Activated T-helper 1 cell treated with anti-CD3 and anti-CD28 coated beads, Interleukin-2, amount 50 U/mL, for 16 hours (primary cell): ENCODE results near the gene POMT2.
"Not testable (repeated sequence)": the region's sequence is repeated elsewhere in the genome, so short reads cannot be mapped to it uniquely, and the experiment has no call there.

Experiments used
- DNase-seq, 2 donors: peaks; one replicate each; pipeline ENCODE4 v3.0.0-alpha.2; 2020; ENCODE audit warnings: low read depth in 1 of 2, low spot score in 1 of 2

Gene POMT2

DNA sequence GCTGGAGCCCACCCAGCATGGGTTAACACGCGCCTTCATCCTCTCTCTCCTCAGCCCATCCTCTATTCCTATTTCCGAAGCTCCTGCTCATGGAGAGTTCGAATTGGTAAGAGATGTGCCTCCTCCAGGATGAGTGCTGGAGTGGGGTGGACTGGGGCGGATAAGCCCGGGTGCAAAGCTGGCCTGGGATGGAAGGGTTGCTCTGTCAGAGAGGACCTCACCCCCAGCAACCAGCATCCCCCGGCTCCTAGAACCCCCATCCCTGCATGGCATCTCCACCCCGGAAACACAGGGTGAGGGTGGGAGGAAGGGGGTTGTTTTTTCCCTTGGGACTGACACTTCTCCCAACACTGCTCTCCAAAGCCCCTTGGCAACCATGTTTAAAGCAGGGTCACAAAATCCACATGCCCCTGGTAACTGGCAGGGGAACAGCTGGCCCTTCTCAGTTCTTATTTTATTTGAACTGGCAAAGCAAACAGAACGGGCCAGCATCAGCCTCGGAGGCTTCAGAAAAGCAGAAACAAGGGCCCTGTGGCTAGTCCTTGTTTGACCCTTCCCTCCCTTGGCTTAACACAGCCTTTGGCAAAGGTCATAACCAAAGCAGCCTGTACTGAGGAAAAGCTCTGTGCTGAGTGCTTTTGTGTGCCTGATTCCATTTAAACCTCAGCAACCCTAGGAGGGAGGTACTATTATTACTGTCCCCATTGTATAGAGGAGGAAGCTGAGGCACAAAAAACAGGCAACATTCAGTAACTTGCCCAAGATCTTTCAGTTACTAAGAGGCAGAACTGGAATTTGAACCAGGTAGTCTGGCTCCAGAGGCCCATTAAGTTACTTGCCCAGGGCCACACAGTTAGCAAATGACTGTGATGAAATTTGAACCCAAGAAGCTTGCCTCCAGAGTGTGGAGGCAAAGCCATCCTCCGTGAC lies 4.4 kb upstream of the POMT2 start:
- no peak for DNase-seq

DNA sequence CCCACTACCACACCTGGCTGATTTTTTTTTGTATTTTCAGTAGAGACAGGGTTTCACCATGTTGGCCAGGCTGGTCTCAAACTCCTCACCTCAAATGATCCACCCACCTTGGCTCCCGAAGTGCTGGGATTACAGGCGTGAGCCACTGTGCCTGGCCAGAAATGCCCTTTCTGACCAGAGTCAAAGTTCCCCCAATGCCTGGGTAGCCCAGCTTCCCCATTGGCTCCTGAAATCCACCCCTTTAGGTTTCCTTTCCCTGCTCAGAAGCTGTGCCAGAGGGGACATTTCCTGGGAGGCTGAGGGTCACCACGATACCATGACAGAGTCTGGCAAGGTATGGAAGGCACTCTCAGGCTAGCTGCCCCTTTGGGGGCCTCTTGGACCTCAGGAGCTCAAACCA lies 3.6 kb upstream of the POMT2 start:
- no peak for DNase-seq

DNA sequence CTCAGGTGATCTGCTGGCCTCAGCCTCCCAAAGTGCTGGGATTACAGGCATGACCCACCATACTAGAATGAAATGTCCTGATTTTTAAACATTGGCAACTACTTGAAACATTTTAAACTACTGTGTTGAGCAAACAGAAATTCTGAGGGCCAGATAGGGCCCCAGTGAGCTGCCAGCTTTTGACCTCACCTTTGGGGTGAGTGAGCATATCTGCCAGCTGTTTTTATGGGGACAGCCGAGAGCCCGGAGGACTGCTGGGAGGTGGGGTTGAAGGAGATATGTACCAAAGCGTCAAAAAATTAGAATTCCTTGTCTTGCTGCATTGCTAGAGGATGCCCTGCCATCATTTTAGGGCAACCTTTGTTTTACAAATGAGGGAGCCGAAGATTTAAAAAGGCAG lies 2.9 kb upstream of the POMT2 start:
- no peak for DNase-seq

DNA sequence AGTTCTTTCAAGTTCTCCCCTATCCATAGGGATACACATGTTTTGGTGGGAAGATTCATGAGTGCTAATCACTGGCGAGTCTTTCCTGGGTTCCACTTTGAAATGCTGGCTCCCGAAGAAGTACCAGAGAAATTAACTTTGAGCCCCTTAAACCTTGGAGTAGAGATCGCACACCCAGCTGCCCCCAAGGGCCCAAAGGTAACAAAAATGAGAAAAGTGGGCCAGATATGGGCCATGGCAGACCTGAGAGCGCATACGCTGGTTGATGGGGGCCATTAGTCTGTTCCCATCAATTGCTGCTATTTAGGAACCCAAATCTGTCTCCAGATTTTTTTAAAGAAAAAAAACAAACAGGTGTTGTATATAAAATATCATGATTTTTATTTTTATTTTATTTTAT lies 2.3 kb upstream of the POMT2 start:
- no peak for DNase-seq

DNA sequence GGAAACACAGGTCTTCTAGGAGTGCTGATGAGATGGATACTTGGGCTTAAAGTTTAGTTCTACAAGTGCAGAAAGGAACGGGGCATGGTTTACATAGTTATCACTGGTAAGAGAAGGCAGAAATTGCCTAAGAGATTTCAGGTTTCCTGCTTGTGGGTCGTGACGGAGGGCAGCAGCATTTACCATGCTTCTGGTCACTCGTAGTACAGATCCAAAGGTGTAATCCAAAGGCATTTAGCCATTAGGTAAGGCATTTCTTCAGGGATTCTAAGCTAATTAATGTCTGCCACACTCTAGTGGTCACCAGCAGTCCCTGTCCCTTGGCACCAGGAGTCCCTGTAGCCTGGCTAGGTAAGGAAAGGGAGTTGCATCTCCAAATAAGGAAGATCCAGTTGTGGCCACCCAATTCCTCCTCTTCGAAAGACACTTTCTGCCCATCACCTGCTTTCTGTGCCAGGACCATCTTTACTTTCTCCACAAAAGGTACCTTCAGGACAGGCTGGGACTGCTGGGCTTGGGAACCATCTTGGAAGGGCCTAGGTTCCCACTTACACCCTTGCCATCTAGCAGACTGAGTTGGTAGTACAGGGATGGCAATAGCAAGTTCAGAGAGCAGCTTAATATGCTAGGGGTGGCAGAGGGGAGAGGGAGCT lies 1.7 kb upstream of the POMT2 start:
- DNase-seq, result no peak

DNA sequence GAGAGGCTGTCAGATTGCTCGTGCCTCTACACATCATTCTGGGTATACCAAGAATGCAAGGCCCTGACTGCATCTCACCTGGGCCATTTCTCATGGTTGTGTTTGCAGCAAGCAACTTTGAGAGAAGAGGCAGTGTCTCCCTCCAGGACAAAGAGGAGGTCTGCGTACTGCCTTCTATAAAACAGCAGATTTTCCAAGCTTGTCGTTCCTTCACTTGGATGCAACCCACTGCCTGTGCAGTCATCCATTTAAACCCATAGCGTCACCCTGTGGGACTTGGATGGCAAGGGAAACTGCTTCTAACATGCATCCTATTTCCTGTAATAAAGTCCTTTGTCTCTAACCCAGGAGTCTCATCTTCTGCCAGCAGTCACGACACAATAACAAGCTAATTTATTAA lies 1.3 kb downstream of the POMT2 start:
- DNase-seq, result no peak

DNA sequence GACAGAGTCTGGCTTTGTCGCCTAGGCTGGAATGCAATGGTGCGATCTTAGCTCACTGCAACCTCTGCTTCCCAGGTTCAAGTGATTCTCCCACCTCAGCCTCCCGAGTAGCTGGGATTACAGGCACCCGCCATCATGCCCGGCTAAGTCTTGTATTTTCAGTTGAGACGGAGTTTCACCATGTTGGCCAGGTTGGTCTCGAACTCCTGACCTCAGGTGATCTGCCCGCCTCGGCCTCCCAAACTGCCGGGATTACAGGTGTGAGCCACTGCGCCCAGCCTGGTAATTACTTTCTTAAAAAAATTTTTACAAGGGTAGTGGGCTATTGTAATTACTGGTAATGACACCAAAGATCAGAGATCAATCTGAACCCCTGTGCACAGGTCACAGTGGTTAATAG lies 1.9 kb downstream of the POMT2 start:
- not testable (repeated sequence) for DNase-seq

DNA sequence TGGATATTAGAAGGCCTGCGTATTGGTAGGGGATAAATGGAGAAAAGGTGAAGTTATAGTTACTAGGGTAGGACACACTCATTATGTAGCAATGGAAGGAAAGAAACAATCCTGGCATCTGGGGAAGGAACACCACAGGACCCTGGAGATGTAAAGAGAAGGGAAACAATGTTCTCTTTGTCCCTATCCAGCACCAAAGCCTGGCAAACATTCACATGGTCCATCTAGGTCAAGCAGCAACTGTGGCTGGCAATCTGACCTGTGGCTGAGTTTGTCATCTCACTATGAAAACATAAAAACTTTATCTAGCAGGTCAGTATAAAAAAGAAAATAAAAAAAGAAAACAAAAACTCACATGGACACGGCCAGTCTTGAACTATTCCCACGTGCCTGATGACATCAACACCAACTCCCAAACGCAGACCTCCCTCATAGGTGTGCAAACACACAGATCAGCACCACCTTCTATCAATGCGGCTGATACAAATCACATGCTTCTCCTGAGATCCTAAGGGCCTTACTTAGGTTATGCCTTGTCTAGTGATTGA lies 2.6 kb downstream of the POMT2 start:
- no peak for DNase-seq

DNA sequence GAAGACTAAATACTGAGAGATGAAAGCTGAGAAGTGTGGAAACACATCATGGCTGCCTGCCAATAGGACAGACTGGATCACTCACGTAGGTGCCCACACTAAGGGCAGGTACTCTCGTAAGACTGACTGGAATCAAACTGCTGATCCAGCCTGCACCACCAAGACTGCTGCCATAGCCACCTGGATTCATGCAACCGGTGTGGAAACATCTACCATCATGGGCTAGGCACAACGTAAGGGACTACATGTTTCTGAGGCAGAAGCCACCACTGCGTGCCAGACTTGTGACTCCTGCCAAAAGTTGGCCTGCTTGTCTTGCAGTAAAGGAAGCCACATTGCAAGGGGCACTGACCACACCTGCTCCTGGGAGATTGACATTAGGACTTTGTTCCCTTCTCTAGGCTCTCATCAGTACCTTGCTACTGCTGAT lies 3.8 kb downstream of the POMT2 start:
- no peak for DNase-seq

DNA sequence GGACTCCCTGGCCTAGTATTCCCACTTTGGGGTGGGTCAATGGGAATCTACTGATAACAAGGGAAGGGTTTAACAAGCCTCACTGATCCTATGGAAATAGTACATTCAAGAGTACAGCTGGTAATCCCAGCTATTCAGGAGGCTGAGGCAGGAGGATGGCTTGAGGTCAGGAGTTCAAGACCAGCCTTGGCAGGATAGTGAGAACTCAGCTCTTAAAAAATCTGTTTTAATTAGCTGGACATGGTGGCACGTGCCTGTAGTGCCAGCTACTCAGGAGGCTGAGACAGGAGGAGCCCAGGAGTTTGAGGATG lies 4.5 kb downstream of the POMT2 start:
- DNase-seq, result no peak

DNA sequence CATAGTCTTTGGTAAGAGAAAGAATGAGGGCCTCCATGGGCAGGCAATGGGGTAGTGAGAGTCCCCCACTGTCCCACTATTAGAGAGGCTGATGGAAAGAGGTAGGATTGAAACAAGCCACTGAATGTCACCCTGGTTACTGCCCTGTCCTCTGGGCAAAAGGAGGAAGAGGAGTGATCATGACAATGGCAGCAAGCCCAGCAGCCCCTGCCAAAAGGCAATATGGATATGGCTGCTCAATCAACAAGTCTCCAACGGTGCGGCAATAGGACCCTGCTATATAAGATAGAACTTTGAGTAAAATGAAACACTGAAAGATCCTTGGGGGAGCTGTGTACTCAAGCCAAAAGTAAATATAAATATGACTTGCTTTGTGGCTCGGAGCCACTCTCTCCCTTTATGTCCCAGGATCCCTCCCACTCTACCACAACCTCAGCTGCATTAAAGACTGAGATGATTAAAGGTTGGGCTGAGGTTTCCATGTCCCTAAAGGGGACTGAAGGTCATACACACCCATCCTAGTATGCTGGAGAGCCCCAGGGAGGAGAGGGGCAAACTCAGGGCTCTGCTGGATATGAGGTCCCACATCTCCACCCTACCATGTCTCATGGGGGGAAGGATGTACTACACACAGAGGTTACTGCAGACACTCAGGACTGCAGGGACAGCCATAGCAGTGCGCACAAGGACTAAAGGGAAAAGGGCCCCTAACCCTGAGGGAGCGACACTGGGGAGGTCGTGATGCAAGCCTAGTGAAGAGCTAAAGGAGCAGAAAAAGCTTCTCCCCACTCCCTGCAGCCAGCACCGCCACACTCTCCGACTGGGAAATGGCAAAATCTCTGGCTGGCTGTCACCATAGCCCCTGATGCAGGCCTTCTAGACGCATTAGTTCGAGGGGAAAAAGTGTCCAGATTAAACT lies 5.9 kb downstream of the POMT2 start:
- DNase-seq, result no peak

DNA sequence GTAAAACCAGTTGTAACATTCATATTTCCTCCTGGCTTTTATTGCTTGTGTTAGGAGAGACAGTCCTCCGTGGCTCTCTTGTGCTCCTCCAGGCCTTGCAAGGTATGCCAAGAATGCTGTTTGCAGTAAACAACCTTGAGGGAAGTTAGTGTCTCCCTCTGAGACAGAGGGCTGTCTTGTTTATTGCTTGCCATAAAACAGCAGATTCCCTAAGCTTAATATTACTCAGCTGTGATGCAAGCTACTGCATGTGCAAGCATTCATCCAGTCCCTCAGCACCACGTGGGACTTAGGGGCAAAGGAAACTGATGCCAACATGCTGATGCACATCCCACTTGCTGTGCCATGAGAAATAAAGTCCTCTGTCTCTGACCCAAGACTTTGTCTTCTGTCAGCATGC lies 6.6 kb downstream of the POMT2 start:
- no peak for DNase-seq

DNA sequence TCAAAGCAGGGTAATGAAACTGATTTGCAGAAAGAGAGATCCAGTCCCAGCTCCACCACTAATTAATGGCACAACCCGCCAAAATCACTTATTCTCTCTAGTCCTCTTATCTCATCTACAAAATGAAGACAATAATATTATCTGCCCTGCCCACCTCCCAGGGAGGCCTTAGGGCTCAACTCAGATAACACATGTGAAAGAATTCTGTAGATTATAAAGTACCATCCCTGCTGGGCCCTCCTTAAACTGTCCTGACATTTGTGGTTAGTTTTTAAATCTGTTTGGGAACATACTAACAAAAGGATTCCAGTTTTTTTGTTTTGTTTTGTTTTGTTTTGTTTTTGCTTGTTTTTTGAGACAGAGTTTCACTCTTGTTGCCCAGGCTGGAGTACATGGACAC lies 7.3 kb downstream of the POMT2 start:
- DNase-seq, result no peak

DNA sequence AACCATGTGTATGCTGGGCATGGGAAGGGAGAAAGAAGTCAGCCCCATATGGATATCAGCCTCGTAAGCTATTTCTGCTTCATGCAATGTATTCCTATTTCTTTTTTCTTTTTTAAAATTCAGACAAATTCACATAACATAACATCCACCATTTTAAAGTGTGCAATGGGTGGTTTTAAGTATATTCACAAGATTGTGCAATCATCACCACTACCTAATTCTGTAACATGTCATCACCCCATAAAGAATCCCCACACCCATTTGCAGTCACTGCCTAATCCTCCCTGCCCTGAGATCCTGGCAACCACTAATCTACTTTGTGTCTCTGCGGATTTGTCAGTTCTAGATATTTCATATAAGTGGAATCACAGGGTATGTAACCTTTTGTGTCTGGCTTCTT lies 9.5 kb downstream of the POMT2 start:
- no peak for DNase-seq

DNA sequence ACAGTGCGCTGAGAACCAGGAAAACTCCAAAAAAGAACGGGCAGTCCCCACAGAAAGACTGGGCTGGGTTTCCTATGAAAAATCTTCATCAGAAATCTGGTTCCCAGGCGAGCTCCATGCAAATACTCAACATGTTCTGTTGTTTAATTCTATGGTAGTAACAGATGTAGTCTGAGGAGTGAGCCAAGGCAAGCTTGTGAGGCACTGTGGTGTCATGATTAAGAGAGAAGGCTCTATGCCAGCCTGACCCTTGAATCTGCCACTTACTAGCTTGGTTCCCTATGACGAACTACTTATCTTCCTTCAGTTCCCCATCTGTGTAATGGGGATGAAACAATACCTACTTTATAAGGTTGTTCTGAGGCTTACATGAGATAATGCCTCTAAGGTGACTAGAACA lies 10.7 kb downstream of the POMT2 start:
- DNase-seq, result no peak

DNA sequence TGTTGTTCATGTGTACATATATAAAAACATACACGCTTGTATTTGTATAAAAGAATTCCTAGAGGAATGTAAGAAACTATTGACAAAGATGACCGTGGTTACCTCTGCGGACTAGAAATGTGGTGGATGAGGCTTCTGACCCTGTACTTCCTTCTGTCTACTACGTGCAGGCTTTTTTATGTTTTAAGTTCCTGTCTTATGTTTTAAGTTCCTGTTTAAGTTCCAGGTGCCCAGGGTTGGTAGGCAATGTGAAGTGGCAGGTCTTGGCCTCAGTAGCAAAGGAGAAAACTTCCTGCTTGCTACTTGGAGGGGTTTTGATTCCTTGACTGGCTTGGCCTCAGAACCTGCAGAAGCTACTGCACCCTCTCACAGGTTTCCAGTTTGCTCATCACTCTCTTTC lies 11.6 kb downstream of the POMT2 start:
- no peak for DNase-seq

DNA sequence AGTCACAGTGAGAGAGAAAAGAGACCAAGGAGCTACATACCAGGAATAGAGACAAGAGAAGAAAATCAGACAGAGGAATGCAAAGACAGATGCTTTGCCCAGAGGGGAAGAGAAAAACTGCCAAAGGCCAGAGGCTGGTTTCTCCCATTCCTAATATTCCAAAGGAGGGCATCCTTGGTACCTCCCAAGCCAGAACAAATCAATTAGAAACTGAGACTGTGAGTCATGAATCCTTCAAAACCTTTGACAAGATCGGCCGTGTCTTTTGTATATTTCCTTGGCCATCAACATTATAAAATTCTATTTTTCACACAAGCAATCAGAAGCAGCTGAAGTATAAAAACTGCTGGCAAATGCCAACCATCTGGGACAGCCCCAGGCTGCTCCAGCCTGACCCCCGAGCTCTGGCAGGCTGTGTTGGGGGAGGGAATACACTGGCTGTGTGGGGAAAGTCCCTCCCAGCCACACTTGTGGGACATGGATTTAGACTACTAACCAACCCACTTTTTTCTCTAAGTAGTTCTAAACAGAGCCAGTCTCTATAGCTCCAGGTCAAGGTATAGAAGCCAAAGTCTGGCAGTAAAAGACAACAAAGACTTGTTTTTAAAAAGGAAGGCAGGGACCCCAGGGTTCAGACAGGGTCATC lies 13.7 kb downstream of the POMT2 start:
- no peak for DNase-seq

DNA sequence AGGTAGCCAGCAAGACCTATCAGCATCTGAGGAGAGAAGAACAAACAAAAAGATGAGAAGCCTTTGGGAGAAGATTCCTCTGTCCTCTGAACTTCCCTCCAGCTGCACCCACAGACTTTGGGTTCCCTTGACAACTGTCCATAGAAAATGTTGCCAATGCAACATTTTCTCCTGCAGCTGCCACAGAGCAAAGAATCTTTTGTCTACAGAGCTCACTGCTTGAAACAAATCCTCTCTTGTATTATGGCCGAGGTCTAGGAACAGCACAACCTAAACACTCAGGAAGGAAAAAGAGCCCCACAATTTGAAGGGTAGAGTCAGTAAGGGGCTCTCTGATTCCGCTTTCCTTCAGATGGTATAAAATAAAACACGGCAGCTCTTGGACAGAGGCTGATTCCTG lies 14.3 kb downstream of the POMT2 start:
- DNase-seq, result no peak

DNA sequence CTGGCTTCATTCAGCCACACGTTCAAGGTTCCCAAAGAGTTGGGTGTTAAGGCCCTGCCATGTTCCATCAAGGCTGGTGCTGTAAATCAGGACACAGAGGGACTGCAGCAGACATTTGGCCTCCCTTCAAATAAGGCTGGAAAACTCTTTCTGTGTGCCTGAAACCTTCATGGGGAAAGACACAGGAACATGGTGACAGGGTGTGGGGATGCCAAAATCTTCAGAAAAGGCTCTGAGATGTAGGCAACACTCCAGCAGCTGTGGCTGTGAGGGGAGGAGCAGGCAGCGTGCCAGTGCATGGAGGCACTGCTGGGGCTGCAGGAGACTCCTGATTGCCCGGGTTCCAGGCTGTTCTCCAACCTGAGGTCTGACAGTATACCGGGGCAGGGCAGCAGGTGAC lies 15.0 kb downstream of the POMT2 start:
- DNase-seq, result no peak

DNA sequence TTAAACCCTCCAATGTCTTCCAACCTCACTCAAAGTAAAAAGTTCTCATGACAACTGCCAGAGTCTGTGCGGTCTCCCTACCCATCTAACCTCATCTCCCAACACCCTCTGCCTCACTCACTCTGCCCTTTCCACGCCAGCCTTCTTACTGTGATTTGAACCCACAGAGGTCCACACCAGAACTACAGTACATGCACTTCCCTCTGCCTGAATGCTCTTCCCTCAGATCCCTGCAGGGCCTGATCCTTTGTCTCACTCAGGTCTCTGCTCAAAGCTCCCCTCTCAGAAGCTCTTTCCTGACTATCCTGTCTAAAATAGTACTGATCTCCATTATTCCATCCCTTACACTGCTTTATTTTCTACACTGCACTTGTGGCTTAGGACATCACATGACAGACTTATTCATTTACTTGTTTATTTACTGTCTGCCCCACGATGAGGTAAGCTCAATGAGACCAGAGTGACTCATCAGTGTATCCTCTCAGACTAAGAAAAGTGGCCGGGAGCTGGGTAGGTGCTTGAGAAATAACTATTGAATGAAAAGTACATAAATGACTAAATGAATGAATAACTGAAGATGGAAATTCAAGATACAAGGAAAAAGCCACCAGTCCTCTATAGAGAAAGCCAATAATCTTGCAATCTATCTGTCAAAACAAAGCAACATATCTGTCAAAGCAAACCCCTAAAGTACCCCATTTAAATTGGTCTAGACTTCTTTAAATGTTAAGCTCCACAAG lies 17.1 kb downstream of the POMT2 start:
- no peak for DNase-seq
